ENCODE data around the gene ADGRV1.
"Not testable (repeated sequence)": the region's sequence is repeated elsewhere in the genome, so short reads cannot be mapped to it uniquely, and the experiment has no call there.

Gene ADGRV1

GRCh38 chr5:90940227-90940995 is 381.8 kb downstream of the ADGRV1 start:
- no peak for DNase-seq (ENCODE audit: low read depth in 2 of 2)

- no peak for DNase-seq (ENCODE audit: low read depth in 2 of 2)
Measured at GRCh38 chr5:90941002-90941720, 382.6 kb downstream of the ADGRV1 start.

- DNase-seq (ENCODE audit: low read depth in 2 of 2), result no peak
Measured at GRCh38 chr5:90944116-90944515, 385.5 kb downstream of the ADGRV1 start.

- DNase-seq (ENCODE audit: low read depth in 2 of 2), result no peak
Measured at GRCh38 chr5:90947667-90948066, 389.1 kb downstream of the ADGRV1 start.

GRCh38 chr5:90948969-90949368 is 390.4 kb downstream of the ADGRV1 start:
- no peak for DNase-seq (ENCODE audit: low read depth in 2 of 2)

- DNase-seq (ENCODE audit: low read depth in 2 of 2), result no peak
Measured at GRCh38 chr5:90949469-90950358, 391.1 kb downstream of the ADGRV1 start.

- no peak for DNase-seq (ENCODE audit: low read depth in 2 of 2)
Measured at GRCh38 chr5:90955001-90955635, 396.5 kb downstream of the ADGRV1 start.

- no peak for DNase-seq (ENCODE audit: low read depth in 2 of 2)
Measured at GRCh38 chr5:90956511-90957097, 398.0 kb downstream of the ADGRV1 start.

GRCh38 chr5:90957906-90958305 is 399.3 kb downstream of the ADGRV1 start:
- no peak for DNase-seq (ENCODE audit: low read depth in 2 of 2)

- DNase-seq (ENCODE audit: low read depth in 2 of 2), result no peak
Measured at GRCh38 chr5:90959262-90959661, 400.7 kb downstream of the ADGRV1 start.

GRCh38 chr5:90962481-90962880 is 403.9 kb downstream of the ADGRV1 start:
- DNase-seq (ENCODE audit: low read depth in 2 of 2), result no peak

GRCh38 chr5:90965110-90965685 is 406.6 kb downstream of the ADGRV1 start:
- DNase-seq (ENCODE audit: low read depth in 2 of 2), result no peak

GRCh38 chr5:90967443-90967842 is 408.8 kb downstream of the ADGRV1 start:
- DNase-seq (ENCODE audit: low read depth in 2 of 2), result no peak

- DNase-seq (ENCODE audit: low read depth in 2 of 2), result no peak
Measured at GRCh38 chr5:90967851-90968250, 409.3 kb downstream of the ADGRV1 start.

GRCh38 chr5:90968319-90968718 is 409.7 kb downstream of the ADGRV1 start:
- DNase-seq (ENCODE audit: low read depth in 2 of 2), result no peak

GRCh38 chr5:90969945-90970344 is 411.3 kb downstream of the ADGRV1 start:
- DNase-seq (ENCODE audit: low read depth in 2 of 2), result not testable (repeated sequence)

GRCh38 chr5:90981177-90981576 is 422.6 kb downstream of the ADGRV1 start:
- no peak for DNase-seq (ENCODE audit: low read depth in 2 of 2)

- no peak for DNase-seq (ENCODE audit: low read depth in 2 of 2)
Measured at GRCh38 chr5:90981821-90982220, 423.2 kb downstream of the ADGRV1 start.

- DNase-seq (ENCODE audit: low read depth in 2 of 2), result no peak
Measured at GRCh38 chr5:90982576-90982975, 424.0 kb downstream of the ADGRV1 start.

GRCh38 chr5:90983148-90983547 is 424.6 kb downstream of the ADGRV1 start:
- DNase-seq (ENCODE audit: low read depth in 2 of 2), result no peak

GRCh38 chr5:90983711-90984124 is 425.1 kb downstream of the ADGRV1 start:
- DNase-seq (ENCODE audit: low read depth in 2 of 2), result no peak
